Brain microvascular endothelial cell (primary cell): ENCODE data around the gene MCC.
A peak's percentile ranks its signal among the peaks of the same experiment; 100 is the strongest.

Experiments
- DNase-seq: peaks from one replicate; pipeline ENCODE4 v3.0.0-alpha.2; 2020
- H3K27ac ChIP-seq: fragments of 250-450 bp; sonication (Bioruptor Pico); 2 replicates; pipeline ENCODE4 v1.5.1; 2020; ENCODE audit warnings: mild to moderate bottlenecking, moderate library complexity
- H3K27me3 ChIP-seq: fragments of 250-450 bp; sonication (Bioruptor Pico); replicated peaks from 2 replicates; pipeline ENCODE4 v1.5.1; 2020; ENCODE audit warnings: mild to moderate bottlenecking
- H3K36me3 ChIP-seq: fragments of 250-450 bp; sonication (Bioruptor Pico); replicated peaks from 2 replicates; pipeline ENCODE4 v1.5.1; 2020; ENCODE audit warnings: mild to moderate bottlenecking
- H3K4me3 ChIP-seq: 2 replicates; pipeline ENCODE4 v1.5.1; 2011; ENCODE audit warnings: low read depth, mild to moderate bottlenecking, control low read depth, low read length, moderate library complexity
- in situ Hi-C: cut with HindIII; loops from 2 replicates; pipeline ENCODE4 v1.10.0; 2017; ENCODE audit warnings: low sequenced_read_pairs, low pct_ligation_motif_present
- TF ChIP-seq, protein P1 (sequence below): IDR thresholded peaks from 2 replicates; pipeline ENCODE4 v1.5.1; 2011; ENCODE audit warnings: low read depth, mild to moderate bottlenecking, moderate library complexity, low read length, control low read depth, inconsistent platforms; ENCODE audit errors: missing control alignments

MCC gene

DNA sequence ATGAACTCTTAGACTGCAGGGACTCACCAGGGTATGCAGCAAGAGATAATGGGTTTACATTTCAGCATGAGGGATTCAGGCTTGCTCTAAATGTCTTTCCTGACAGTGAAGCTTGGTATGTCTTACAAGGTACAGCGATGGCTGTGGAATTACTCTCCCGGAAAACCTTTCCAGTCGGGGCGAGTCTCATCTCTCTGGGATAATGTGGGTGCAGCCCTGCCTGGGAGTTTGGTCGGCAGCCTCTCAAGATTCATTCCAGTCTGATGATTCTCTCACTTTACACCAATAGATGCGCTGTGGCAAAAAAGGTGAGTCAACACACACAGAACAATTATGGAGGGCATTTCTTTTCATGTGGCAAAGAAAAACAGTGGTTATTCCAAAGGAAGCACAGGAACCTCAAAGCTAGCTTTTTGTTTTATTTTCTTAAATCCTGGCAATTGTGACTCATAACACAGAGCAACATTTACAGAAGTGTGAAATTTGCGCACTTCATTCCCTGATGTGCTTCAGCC lies 321.3 kb downstream of the MCC start:
- peak overlapping the region; percentile 47 for H3K27ac ChIP-seq
- in situ Hi-C loops: no loop called here
- H3K4me3 ChIP-seq: no peak overlapping the region

DNA sequence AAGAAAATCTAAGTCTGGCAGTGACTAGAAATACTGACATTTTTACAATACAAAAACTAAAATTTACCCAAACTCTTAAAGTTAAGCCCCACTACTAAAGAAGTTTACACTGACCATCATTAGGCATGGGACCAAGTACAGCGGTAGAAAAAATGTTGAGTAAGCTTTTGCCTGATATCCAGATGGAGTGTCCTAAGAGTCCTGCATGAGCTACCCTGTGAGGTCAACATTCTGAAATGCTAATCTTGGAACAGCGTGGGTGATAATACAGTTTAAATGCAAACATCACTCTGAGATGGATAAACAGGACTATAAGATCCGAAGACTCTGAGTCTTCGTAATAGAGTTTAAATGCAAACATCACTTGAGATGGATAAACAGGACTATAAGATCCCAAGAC lies 322.0 kb downstream of the MCC start:
- Histone ChIP-seq H3K27me3 (no peaks in the 10 kb centered on the region), H3K36me3 (no peaks in the 10 kb centered on the region), H3K4me3 (no peak overlapping the region), H3K27ac (peak overlapping the region; percentile 47)
- in situ Hi-C loops: no loop called here
- peak; percentile 49 for DNase-seq
- TF ChIP-seq, protein P1, sequence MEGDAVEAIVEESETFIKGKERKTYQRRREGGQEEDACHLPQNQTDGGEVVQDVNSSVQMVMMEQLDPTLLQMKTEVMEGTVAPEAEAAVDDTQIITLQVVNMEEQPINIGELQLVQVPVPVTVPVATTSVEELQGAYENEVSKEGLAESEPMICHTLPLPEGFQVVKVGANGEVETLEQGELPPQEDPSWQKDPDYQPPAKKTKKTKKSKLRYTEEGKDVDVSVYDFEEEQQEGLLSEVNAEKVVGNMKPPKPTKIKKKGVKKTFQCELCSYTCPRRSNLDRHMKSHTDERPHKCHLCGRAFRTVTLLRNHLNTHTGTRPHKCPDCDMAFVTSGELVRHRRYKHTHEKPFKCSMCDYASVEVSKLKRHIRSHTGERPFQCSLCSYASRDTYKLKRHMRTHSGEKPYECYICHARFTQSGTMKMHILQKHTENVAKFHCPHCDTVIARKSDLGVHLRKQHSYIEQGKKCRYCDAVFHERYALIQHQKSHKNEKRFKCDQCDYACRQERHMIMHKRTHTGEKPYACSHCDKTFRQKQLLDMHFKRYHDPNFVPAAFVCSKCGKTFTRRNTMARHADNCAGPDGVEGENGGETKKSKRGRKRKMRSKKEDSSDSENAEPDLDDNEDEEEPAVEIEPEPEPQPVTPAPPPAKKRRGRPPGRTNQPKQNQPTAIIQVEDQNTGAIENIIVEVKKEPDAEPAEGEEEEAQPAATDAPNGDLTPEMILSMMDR: no peak

More for the DNA sequence above, 321.3 kb downstream of the MCC start:
- DNase-seq: peak; percentile 78
- H3K36me3 ChIP-seq: no peaks in the 10 kb centered on the region
- H3K27me3 ChIP-seq: no peaks in the 10 kb centered on the region
- TF ChIP-seq, protein P1: no peak

DNA sequence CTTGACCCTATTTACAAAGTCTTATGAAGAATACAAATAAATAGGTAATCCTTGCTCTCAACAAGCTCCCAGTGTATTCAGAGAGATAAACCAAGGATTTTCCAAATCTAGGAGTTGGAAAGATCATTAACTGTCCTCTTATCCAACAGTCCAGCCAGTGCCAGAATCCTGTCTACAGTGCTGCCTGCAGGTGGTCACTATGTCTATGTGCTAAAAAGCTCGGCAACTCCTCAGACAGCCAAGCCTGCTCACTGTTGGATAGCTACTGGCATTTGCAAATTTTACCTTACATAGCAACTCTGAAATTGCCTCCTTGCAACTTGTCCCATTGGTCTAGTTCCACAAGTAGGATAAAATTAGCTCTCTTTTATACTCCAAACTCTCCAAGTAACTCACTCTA lies 324.2 kb downstream of the MCC start:
- no peaks in the 10 kb centered on the region for H3K36me3 ChIP-seq
- no peak overlapping the region for H3K4me3 ChIP-seq
- in situ Hi-C loops: no loop called here

DNA sequence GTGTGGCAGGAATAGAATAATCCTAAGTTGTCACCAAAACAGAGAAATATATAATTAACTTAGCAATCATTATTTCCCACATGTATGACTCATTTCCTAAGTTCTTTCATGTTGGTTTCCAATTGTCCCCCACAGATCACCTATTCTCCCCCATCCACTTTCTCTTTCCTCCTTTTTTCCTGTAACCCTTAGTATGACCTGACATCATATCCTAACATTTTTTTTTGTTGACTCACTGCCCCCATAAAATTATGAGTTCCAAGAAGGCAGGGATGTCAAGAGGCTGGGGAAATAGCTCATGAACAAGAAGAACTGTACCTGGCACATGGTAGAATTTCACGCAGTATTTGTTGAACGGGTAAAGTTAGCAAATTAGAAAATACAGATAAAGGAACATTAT lies 324.9 kb downstream of the MCC start:
- in situ Hi-C loops: no loop called here
- H3K27ac ChIP-seq: no peak overlapping the region
- H3K36me3 ChIP-seq: no peaks in the 10 kb centered on the region
- H3K4me3 ChIP-seq: no peak overlapping the region
- no peaks in the 10 kb centered on the region for H3K27me3 ChIP-seq
- DNase-seq: no peak
- TF ChIP-seq, protein P1: no peak

More for the DNA sequence above, 324.2 kb downstream of the MCC start:
- no peak for DNase-seq
- no peak overlapping the region for H3K27ac ChIP-seq
- TF ChIP-seq, protein P1: no peak
- no peaks in the 10 kb centered on the region for H3K27me3 ChIP-seq

DNA sequence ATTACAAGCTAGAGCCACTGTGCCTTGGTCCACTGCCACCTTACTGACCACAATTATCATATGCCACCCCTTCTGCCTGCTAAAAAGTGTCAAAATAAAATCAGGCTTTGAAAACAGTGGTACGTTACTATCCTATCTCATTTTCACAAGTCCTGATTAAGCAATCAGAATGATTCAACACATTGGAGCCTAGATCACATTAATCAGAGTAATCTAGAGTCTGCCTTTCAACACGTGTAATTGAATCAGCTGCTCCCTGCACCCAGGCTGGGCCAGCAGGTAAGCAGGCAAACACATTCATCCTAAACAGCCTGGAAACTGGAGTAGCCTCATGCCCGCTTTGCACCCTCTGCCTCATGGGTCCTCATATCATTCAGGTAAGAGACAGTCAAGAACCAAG lies 325.5 kb downstream of the MCC start:
- no peak for DNase-seq
- Histone ChIP-seq H3K27me3 (no peaks in the 10 kb centered on the region), H3K27ac (no peak overlapping the region), H3K4me3 (no peak overlapping the region), H3K36me3 (no peaks in the 10 kb centered on the region)
- in situ Hi-C loops: no loop called here
- TF ChIP-seq, protein P1: no peak

GRCh38 chr5:113162208-113162607 lies 326.0 kb downstream of the MCC start:
- DNase-seq: no peak
- Histone ChIP-seq H3K36me3 (no peaks in the 10 kb centered on the region), H3K27ac (no peak overlapping the region), H3K27me3 (no peaks in the 10 kb centered on the region), H3K4me3 (no peak overlapping the region)
- in situ Hi-C loops: no loop called here
- TF ChIP-seq, protein P1: no peak
